HG03097 (cell line): ENCODE measurements around the gene NCLN.
"Not testable (repeated sequence)": the region's sequence is repeated elsewhere in the genome, so short reads cannot be mapped to it uniquely, and the experiment has no call there.

Experiments used
- ATAC-seq: cut with Tn5 transposase; IDR thresholded peaks from one replicate; pipeline ENCODE4 v1.9.1; 2021; ENCODE audit not compliant: unreplicated experiment, low FRiP score

Gene NCLN

DNA sequence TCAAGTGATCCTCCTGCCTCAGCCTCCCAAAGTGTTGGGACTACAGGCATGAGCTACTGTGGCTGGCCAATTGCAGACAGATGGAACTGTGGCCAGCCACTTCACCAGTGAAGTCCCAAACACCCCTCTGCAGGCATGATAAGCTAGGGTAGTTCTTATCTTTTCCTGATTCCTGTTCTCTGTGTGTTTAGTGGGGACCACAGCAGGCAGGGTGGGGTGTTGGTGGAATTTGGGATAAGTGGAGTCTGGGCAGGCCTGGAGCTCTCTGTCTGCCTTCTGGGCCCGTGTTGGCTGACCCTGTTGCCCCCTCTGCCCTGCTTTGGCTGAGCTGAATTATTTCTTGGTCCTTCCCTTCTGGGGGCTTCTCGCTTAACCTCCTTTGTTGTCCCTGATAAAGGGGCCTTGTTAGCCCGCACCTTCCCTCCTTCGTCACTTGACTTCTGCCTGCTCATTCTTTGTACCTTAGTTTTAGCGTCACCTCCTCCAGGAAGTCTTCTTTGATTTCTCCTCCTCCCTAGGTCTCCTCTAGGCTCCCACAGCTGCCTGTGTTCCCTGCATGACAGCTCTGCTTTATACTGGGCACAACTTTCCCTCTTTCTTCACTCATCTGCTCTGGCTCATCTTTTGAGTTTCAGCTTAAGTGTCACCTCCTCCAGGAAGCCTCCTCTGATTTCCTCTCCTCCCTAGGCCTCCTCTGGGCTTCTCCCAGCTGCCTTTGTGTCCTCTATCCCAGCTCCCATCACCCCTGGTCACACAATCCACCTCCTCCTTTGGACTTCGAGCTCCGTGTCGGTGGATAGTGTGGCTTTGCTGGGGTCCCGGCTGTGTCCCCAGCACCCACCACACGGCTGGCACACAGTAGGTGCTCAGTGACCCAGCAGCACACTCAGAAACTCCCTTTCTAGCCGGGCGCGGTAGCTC is 1.7 kb upstream of the NCLN start:
- ATAC-seq, result no peak

- no peak for ATAC-seq
Observed at GRCh38 chr19:3184847-3185460, 776 bp upstream of the NCLN start.

- peak; percentile 24 for ATAC-seq
Observed at GRCh38 chr19:3186160-3186688, 494 bp downstream of the NCLN start.

DNA sequence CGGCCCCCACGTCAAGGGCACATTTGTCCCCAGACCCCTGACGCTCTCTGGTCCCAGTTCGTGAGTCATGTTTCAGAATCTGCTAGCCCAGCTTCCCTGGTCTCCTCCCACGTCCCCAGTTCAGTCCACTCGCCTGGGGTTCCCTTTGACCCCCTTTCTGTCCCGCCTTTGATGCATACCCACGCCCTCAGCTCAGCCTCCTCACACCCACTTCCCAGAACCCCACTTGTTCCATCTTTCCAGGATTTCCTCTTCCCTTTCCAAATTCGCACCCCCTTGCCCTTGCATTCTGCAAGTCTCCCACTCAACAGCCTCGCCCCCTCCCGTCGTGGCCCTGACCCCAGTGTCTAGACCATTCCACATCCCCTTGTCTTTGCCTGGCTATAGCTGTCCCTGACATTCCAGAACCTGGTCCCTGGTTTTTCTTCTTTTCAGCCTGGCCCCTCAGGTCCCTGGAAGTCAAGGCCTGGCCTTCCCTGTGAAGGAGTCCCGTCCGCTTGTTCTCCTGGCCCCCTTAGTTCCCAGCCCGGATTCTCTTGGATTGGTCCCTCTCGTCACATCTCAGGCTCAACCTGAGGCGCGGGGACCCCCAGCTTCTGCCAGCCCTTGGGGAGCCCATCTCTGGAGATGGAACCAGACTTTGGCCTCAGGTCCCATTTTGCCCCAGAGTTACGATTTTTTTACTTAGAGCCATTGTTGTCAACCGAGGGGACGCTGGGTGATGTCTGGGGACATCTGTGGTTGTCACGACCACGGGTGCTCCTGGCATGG is 1.3 kb downstream of the NCLN start:
- no peak for ATAC-seq

- ATAC-seq, result no peak
Observed at GRCh38 chr19:3187662-3188511, 2.2 kb downstream of the NCLN start.

DNA sequence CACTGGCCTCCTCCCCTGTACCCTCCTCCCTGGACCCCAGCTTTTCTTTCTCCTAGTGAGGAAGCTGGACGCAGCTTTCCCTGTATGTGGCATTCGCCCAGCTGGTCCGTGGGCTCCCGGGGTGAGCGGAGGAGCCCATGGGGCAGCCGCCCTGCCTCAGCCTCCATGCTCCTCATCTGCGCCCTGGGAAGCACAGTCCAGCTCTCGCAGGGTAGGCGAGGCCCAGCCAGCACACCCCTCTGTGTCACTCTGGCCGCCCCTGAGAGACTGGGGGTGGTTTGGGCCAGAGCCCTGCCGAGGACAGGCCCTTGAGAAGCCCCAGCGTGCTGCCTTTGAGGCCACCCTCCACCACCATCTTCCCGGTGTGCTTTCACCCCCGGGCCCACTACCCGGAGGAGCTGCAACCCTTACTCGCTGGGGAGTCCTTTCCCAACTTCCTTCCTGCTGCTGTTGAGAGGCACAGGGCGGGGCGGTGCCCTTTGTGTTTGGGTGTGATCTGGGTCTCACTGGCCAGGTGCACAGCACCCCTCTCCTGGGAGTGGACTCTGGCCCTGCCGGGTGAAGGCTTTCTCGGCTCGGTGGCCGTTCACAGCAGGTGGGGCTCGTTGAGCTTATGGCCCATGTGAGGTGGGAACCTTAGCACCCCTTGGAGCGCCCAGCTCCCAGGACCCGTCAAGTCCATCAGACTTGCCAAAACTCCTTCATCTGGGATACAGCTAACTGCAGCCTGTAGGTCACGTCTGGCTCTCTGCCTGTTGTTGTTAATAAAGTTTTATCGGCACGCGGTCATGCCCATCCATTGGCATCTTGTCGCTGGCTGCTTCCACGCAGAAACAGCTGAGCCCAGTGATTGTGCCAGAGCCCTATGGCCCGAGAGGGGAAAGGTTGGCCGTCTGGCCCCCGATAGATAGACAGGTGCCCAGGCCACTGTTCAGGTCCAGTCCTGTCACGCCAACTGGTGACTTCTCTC is 3.2 kb downstream of the NCLN start:
- no peak for ATAC-seq

GRCh38 chr19:3189702-3190469 is 4.2 kb downstream of the NCLN start:
- ATAC-seq, result no peak

DNA sequence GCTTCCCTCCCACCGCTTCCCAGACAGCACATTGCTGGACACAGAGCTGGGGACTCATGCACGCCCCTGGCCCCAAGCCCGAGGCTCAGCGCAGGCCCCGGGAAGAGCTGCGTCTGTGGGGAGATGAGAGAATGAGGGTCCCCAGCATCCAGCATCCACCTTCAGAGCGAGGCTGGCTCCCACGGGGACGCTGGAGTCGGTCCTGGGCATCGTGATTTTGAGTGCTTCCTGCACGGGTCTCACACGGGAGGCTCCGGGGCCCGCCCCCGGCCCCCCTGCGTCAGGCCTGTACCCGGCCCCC is 4.7 kb downstream of the NCLN start:
- no peak for ATAC-seq

- ATAC-seq, result no peak
Observed at GRCh38 chr19:3190921-3191805, 5.4 kb downstream of the NCLN start.

- not testable (repeated sequence) for ATAC-seq
Observed at GRCh38 chr19:3191806-3192104, 6.0 kb downstream of the NCLN start.

DNA sequence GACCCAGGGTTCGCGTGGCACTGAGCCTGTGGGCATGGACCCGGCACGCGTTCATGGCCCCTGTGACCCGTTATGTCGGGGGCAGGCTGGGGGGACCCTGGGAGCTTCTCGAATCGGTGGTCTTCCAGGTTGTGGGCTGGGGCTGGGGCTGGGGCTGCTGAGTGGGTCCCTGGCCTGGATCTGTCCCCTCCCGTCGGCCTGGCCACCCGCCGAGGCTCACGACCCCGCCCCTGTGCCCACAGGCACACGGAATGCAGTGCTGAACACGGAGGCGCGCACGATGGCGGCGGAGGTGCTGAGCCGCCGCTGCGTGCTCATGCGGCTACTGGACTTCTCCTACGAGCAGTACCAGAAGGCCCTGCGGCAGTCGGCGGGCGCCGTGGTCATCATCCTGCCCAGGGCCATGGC is 6.5 kb downstream of the NCLN start:
- no peak for ATAC-seq

DNA sequence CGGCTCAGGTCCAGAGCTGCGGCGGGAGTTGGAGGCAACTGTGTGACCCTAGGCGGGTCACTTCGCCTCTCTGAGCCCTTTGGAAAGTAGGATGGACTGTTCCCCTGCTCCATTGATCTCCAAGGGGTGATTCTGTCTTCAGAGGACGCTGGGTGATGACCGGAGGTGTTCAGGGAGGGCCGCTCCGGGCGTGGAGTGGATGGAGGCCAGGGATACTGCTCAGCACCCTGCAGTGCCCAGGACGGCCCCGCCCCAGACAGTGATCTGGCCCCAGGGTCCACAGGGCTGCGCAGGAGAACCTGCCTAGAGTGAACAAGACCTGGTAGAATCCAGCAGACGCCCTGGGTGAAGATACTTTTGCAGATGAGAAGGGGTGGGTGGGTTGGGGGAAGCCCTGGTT is 7.0 kb downstream of the NCLN start:
- ATAC-seq, result no peak

GRCh38 chr19:3193256-3194105 is 7.8 kb downstream of the NCLN start:
- no peak for ATAC-seq

GRCh38 chr19:3194106-3195087 is 8.7 kb downstream of the NCLN start:
- ATAC-seq, result no peak

- no peak for ATAC-seq
Observed at GRCh38 chr19:3196064-3196932, 10.6 kb downstream of the NCLN start.
